Measurements from ENCODE around the gene MBD6. TPM values are rescaled to one million over a fixed set of nuclear protein-coding genes. Genes with fewer than 3 reads are reported as not detected.
"Not testable (repeated sequence)": the region's sequence is repeated elsewhere in the genome, so short reads cannot be mapped to it uniquely, and the experiment has no call there.

The MBD6 gene
- total and polyA plus RNA-seq, 7 donors: 13.5 to 52.8 (median 16.2) TPM

DNA sequence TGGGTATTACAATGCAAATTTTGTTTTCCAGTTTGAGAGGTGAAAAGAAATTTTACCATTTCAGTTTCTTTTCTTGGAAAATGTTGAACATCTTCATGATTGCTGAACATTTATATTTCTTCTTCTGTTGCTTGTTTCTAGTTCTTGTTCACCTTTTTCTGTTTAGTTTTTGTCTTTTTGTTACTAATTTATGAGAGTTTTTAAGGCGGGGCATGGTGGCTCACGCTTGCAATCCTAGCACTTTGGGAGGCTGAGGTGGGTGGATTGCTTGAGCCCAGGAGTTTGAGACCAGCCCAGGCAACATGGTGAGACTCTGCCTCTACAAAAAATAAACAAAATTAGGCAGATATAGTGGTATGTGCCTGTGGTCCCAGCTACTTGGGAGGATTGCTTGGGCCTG, 37.9 kb downstream of the MBD6 start:
- WGBS, 2 donors: 78 to 86% methylated on average over 2 of the region's 2 CpGs
- intact Hi-C loops (cut with DNase I): no loop called here
- TF ChIP-seq EP300 (IDR thresholded peaks at IDR 0.05) (no peak), POLR2AphosphoS5 (IDR thresholded peaks at IDR 0.05) (no peak), POLR2A (IDR thresholded peaks at IDR 0.05) (no peak)
- TF ChIP-seq, protein P1, sequence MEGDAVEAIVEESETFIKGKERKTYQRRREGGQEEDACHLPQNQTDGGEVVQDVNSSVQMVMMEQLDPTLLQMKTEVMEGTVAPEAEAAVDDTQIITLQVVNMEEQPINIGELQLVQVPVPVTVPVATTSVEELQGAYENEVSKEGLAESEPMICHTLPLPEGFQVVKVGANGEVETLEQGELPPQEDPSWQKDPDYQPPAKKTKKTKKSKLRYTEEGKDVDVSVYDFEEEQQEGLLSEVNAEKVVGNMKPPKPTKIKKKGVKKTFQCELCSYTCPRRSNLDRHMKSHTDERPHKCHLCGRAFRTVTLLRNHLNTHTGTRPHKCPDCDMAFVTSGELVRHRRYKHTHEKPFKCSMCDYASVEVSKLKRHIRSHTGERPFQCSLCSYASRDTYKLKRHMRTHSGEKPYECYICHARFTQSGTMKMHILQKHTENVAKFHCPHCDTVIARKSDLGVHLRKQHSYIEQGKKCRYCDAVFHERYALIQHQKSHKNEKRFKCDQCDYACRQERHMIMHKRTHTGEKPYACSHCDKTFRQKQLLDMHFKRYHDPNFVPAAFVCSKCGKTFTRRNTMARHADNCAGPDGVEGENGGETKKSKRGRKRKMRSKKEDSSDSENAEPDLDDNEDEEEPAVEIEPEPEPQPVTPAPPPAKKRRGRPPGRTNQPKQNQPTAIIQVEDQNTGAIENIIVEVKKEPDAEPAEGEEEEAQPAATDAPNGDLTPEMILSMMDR (IDR thresholded peaks at IDR 0.05): no peak

DNA sequence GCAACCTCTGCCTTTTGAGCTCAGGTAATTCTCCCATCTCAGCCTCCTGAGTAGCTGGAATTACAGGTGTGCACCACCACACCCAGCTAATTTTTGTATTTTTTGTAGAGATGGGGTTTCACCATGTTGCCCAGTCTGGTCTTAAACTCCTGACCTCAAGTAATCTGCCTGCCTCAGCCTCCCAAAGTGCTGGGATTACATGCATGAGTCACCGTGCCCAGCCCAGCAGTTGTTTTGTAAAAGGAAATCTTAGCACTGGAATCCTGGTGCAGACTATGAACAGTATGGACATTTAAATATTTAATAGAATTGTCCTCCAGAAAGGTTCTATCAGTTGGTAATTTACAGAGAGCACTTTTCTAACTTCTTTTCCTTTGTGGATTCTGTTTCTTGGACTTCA, 38.5 kb downstream of the MBD6 start:
- H3K4me1 ChIP-seq; H3K27ac ChIP-seq; intact Hi-C loops (cut with DNase I); H3K27me3 ChIP-seq; H3K36me3 ChIP-seq; H3K4me3 ChIP-seq; H3K9me3 ChIP-seq; DNase-seq: not testable (repeated sequence)
- WGBS, 2 donors: 39 to 71% methylated on average over 1 of the region's 1 CpG

More for the DNA sequence above, 37.9 kb downstream of the MBD6 start:
- Histone ChIP-seq H3K4me1 (no peaks in the 10 kb centered on the region), H3K27ac (no peak overlapping the region), H3K9me3 (no peaks in the 10 kb centered on the region), H3K27me3 (no peaks in the 10 kb centered on the region), H3K36me3 (peaks cover 0 to 5% (median 0%) of the 10 kb centered on the region in 4 donors), H3K4me3 (no peak overlapping the region)
- DNase-seq: no peak

DNA sequence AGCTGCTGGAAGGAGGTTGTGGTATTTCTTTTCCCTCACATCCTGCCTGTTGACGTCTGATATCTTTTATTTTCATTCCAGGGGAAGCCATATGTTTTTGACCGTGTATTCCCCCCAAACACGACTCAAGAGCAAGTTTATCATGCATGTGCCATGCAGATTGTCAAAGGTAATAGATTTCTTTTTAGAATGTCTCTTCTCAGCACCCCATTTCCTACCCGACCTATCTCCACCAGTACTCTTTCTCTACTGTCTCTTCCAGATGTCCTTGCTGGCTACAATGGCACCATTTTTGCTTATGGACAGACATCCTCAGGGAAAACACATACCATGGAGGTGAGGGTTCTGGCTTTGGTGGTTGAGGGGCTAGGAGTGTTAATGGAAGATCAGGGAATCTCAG, 40.7 kb downstream of the MBD6 start:
- TF ChIP-seq POLR2A (IDR thresholded peaks at IDR 0.05) (no peak), POLR2AphosphoS5 (IDR thresholded peaks at IDR 0.05) (no peak), EP300 (IDR thresholded peaks at IDR 0.05) (no peak)
- TF ChIP-seq, protein P1 (IDR thresholded peaks at IDR 0.05): no peak
- Histone ChIP-seq H3K27ac (no peak overlapping the region), H3K9me3 (no peaks in the 10 kb centered on the region), H3K4me3 (no peak overlapping the region), H3K4me1 (no peaks in the 10 kb centered on the region), H3K27me3 (peaks cover 0 to 3% (median 0%) of the 10 kb centered on the region in 3 donors), H3K36me3 (peaks cover 0 to 5% (median 0%) of the 10 kb centered on the region in 4 donors)
- intact Hi-C loops (cut with DNase I): no loop called here
- DNase-seq: no peak
- 40 to 56% methylated on average over 4 of the region's 4 CpGs for whole genome bisulfite sequencing, 2 donors

GRCh38 chr12:57564178-57564740, 41.6 kb downstream of the MBD6 start:
- Histone ChIP-seq H3K27ac (no peak overlapping the region), H3K36me3 (peaks cover 0 to 5% (median 0%) of the 10 kb centered on the region in 4 donors), H3K9me3 (no peaks in the 10 kb centered on the region), H3K27me3 (peaks cover 0 to 3% (median 0%) of the 10 kb centered on the region in 3 donors), H3K4me1 (no peaks in the 10 kb centered on the region), H3K4me3 (no peak overlapping the region)
- WGBS, 2 donors: 81 to 84% methylated on average over 7 of the region's 7 CpGs
- intact Hi-C loops (cut with DNase I): no loop called here
- TF ChIP-seq EP300 (IDR thresholded peaks at IDR 0.05): no peak
- no peak for TF ChIP-seq POLR2AphosphoS5 (IDR thresholded peaks at IDR 0.05)
- TF ChIP-seq, protein P1 (IDR thresholded peaks at IDR 0.05): no peak
- TF ChIP-seq POLR2A (IDR thresholded peaks at IDR 0.05): no peak
- DNase-seq: no peak

GRCh38 chr12:57568838-57569237, 46.2 kb downstream of the MBD6 start:
- Histone ChIP-seq H3K4me1 (no peaks in the 10 kb centered on the region), H3K9me3 (no peaks in the 10 kb centered on the region), H3K27me3 (peaks cover 0 to 3% (median 0%) of the 10 kb centered on the region in 3 donors), H3K27ac (no peak overlapping the region), H3K36me3 (peaks cover 0 to 4% (median 0%) of the 10 kb centered on the region in 4 donors), H3K4me3 (no peak overlapping the region)
- intact Hi-C loops (cut with DNase I): no loop called here
- no peak for DNase-seq
- WGBS, 2 donors: 72 to 79% methylated on average over 6 of the region's 6 CpGs
- TF ChIP-seq POLR2A (IDR thresholded peaks at IDR 0.05) (no peak), POLR2AphosphoS5 (IDR thresholded peaks at IDR 0.05) (no peak), EP300 (IDR thresholded peaks at IDR 0.05) (no peak)
- TF ChIP-seq, protein P1 (IDR thresholded peaks at IDR 0.05): no peak
